Heart left ventricle (tissue), 16 donors: ENCODE data around the gene MRRF. TPM values are rescaled to one million over a fixed set of nuclear protein-coding genes. Genes with fewer than 3 reads are reported as not detected.

Source experiments
- ATAC-seq, 4 donors: fragments of 200-7000 bp; cut with Tn5 transposase; one replicate each; pipeline ENCODE4 v1.9.1; 2020 to 2022; ENCODE audit warnings: moderate library complexity in 4 of 4, mild to moderate bottlenecking in 3 of 4, moderate number of reproducible peaks in 1 of 4
- DNase-seq, 5 donors: peaks; one replicate each; pipeline ENCODE4 v3.0.0-alpha.2; 2020
- H3K27ac ChIP-seq, 12 donors: fragments of 200-600 bp; sonication (generic) in 4 of 12; one replicate each; pipeline versions ENCODE4 v1.5.0 to v1.8.0; 2016 to 2022; ENCODE audit warnings: mild to moderate bottlenecking in 2 of 12
- H3K27me3 ChIP-seq, 9 donors: fragments of 200-600 bp; sonication (generic) in 2 of 9; one replicate each; pipeline versions ENCODE4 v1.5.1 to v1.8.0; 2016 to 2022; ENCODE audit warnings: mild to moderate bottlenecking in 3 of 9
- H3K36me3 ChIP-seq, 9 donors: fragments of 200-600 bp; sonication (generic) in 2 of 9; one replicate each; pipeline versions ENCODE4 v1.5.0 to v1.8.0; 2018 to 2022; ENCODE audit warnings: mild to moderate bottlenecking in 2 of 9
- H3K4me1 ChIP-seq, 12 donors: fragments of 200-600 bp; sonication (generic) in 4 of 12; one replicate each; pipeline versions ENCODE4 v1.5.0 to v1.8.0; 2016 to 2022; ENCODE audit warnings: mild to moderate bottlenecking in 3 of 12
- H3K4me3 ChIP-seq, 12 donors: fragments of 200-600 bp; sonication (generic) in 4 of 12; one replicate each; pipeline versions ENCODE4 v1.5.0 to v1.8.0; 2017 to 2022; ENCODE audit warnings: mild to moderate bottlenecking in 9 of 12, moderate library complexity in 4 of 12
- H3K9me3 ChIP-seq, 12 donors: fragments of 200-600 bp; sonication (generic) in 4 of 12; one replicate each; pipeline versions ENCODE4 v1.5.0 to v1.8.0; 2016 to 2022; ENCODE audit warnings: mild to moderate bottlenecking in 1 of 12
- POLR2A ChIP-seq, 2 donors: fragments of 450-650 bp; IDR thresholded peaks; one replicate each; pipeline ENCODE4 v1.6.1; 2017; ENCODE audit warnings: antibody characterized with exemption in 2 of 2, mild to moderate bottlenecking in 2 of 2, moderate library complexity in 2 of 2
- WGBS, 4 donors: extraction: QIAGEN DNeasy Blood & Tissue Kit in 2 of 4; methylation state at CpG; one replicate each; pipeline versions ENCODE4 v1.1.5 to v1.1.7; 2013 to 2018; 5-methylcytosine and 5-hydroxymethylcytosine counted together
- intact Hi-C, 10 donors: fragments of 100-400 bp; cut with DNase I; formaldehyde crosslinking; loops; one replicate each; pipeline versions ENCODE4 v1.11.1 to v1.14.2; 2022
- polyA plus RNA-seq, 2 donors: library from polyadenylated mRNA; stranded (reverse); fragments of 200-250 nt; gene quantifications; one replicate each; pipeline ENCODE4 v1.2.3, GENCODE V29; 2013
- total RNA-seq, 9 donors: library from RNA; depleted of rRNA in 2 of 9; stranded (reverse); fragments of >200 nt in 2 of 9; fragmentation: NEBNext Ultra II Directional in 3 of 9; extraction: Animal tissue kit (Norgen Biotek cat#: 25700) in 3 of 9; gene quantifications; one replicate each; pipeline versions ENCODE4 v1.1.0 to v1.2.4, GENCODE V29; 2016 to 2023
- TF ChIP-seq, protein P1 (sequence below), 12 donors: fragments of 200-600 bp; sonication (generic) in 4 of 12; IDR thresholded peaks; one replicate each; pipeline versions ENCODE4 v1.5.0 to v1.8.0; 2018 to 2022; ENCODE audit warnings: antibody characterized with exemption in 12 of 12, mild to moderate bottlenecking in 5 of 12
- donor health status: ischemic (EF 13 %, LVEDD 7.1; RV severe dilation, severe dysfunction).
- donor health status: healthy with polysubstance abuse.
- donor health status: DM: no; HTN: yes; CAD: no.
- donor health status: DM: no; HTN: no; CAD: no.
- donor health status: ischemic (EF 25% LVEDD 6.9; RV normal size, moderate dysfunction).
- donor health status: ischemic (EF 25% LVEDD 5.7; RV mildly dilated, moderate dysfunction).
- donor health status: healthy.
- donor health status: DM: yes; HTN: yes; CAD: no.
- donor health status: ischemic (EF 35%, LVEDD 5.7; RV mildly dilated, moderate dysfunction).
- donor health status: nonischemic (EF 11% LVEDD 7.7; RV severe dilation, severe dysfunction).
- donor health status: DM: yes; HTN: yes; CAD: no.
- donor health status: PGD.
- donor health status: ischemic (EF 29% LVEDD 5.4; RV normal size, mild dysfunction).
- donor health status: nonischemic (EF 23%, LVEDD 6.1; RV moderate dilation, normal function).

The MRRF gene
- total and polyA plus RNA-seq, 11 donors: 27.0 to 48.1 (median 36.0) TPM

DNA sequence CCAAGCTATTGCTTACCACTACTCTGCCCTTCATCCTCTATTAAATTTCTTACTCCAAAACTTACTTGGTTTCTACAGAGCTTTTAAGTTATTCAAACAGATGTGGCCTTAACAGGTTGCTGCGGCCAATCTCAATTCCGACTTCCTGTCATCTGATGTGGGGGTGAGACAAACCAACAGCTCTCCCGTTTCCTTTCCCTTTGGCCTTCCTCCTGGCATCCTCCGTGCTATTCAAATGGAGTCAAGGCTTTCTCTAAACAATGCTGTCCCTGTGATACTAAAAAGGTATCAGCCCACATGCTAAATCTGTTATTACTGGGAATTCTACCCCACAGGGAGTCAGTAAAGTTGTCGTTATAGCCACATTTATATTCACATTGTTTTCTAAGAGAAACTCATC, 11.9 kb upstream of the MRRF start:
- TF ChIP-seq POLR2A (IDR thresholded peaks at IDR 0.05): no peak
- TF ChIP-seq, protein P1, sequence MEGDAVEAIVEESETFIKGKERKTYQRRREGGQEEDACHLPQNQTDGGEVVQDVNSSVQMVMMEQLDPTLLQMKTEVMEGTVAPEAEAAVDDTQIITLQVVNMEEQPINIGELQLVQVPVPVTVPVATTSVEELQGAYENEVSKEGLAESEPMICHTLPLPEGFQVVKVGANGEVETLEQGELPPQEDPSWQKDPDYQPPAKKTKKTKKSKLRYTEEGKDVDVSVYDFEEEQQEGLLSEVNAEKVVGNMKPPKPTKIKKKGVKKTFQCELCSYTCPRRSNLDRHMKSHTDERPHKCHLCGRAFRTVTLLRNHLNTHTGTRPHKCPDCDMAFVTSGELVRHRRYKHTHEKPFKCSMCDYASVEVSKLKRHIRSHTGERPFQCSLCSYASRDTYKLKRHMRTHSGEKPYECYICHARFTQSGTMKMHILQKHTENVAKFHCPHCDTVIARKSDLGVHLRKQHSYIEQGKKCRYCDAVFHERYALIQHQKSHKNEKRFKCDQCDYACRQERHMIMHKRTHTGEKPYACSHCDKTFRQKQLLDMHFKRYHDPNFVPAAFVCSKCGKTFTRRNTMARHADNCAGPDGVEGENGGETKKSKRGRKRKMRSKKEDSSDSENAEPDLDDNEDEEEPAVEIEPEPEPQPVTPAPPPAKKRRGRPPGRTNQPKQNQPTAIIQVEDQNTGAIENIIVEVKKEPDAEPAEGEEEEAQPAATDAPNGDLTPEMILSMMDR (IDR thresholded peaks at IDR 0.05): no peak
- H3K4me1 ChIP-seq: peaks cover 0 to 38% (median 18%) of the 10 kb centered on the region in 12 donors
- 42 to 55% (median 46%) methylated on average over 5 of the region's 5 CpGs for WGBS, 4 donors
- peak overlapping the region in 11 of 12 donors; percentile 18 to 78 (median 53) for H3K27ac ChIP-seq
- peak in 3 of 4 donors; percentile 56 to 93 (median 60) for ATAC-seq
- intact Hi-C loops: loop anchor here in 4 of 10 donors (5.0 to 10.0 kb wide), 4 partner anchors 95 to 125 kb away; partner anchors contain the start of genes MORN5 (in 1 of the 4) and NDUFA8 (in 1 of the 4)
- no peaks in the 10 kb centered on the region for H3K27me3 ChIP-seq
- H3K4me3 ChIP-seq: no peak overlapping the region
- no peaks in the 10 kb centered on the region for H3K9me3 ChIP-seq
- peak in 4 of 5 donors; percentile 34 to 64 (median 48) for DNase-seq
- H3K36me3 ChIP-seq: peaks cover 0 to 90% (median 76%) of the 10 kb centered on the region in 9 donors

DNA sequence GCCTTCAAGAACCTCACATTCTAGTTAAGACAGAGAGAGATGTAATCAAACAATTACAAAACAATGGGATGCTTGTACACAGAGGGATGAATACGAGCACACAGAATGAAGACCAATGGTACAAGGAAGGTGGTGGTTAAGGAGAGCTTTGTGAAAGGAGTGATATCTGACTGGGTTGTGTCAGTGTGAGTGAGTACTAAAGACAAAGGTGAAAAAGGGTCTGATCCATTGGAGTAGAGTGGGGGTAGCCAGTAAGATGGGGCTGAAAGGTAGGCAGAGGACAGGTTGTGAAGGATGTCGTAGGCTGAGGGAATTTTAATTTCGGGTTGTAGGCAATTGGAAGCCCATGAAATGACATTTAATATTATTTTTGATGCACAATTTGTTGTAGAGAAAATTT, 9.9 kb upstream of the MRRF start:
- Histone ChIP-seq H3K27ac (peak overlapping the region in 3 of 12 donors; percentile 50 to 78 (median 67)), H3K36me3 (peaks cover 0 to 91% (median 76%) of the 10 kb centered on the region in 9 donors), H3K4me3 (no peak overlapping the region), H3K9me3 (no peaks in the 10 kb centered on the region), H3K4me1 (peaks cover 0 to 38% (median 10%) of the 10 kb centered on the region in 12 donors), H3K27me3 (no peaks in the 10 kb centered on the region)
- no peak for TF ChIP-seq POLR2A (IDR thresholded peaks at IDR 0.05)
- TF ChIP-seq, protein P1 (IDR thresholded peaks at IDR 0.05): no peak
- no peak for ATAC-seq
- intact Hi-C loops: loop anchor here in 4 of 10 donors (5.0 to 10.0 kb wide), 4 partner anchors 97 to 127 kb away; partner anchors contain the start of genes MORN5 (in 1 of the 4) and NDUFA8 (in 1 of the 4)
- no peak for DNase-seq
- WGBS, 4 donors: 84 to 88% (median 88%) methylated on average over 3 of the region's 3 CpGs

DNA sequence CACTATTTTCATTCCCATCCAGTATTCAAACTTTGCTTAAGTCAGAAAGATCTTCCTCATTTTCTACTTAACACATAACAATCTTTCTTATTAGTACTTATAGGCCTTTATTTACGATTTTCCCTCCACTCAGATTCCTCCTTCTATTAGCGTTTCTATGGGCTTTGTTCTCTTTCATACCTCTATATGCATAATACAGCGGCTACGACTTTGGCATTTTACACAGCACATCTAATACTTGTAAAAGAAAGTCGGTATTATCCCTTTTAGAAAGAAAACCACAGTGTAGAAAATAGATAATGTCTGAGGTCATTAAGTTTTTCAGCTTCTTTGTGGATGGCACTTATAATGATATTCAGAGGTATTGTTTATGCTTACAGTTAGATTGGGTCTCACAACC, 8.5 kb upstream of the MRRF start:
- Histone ChIP-seq H3K36me3 (peaks cover 0 to 91% (median 76%) of the 10 kb centered on the region in 9 donors), H3K4me1 (peaks cover 0 to 44% (median 17%) of the 10 kb centered on the region in 12 donors), H3K4me3 (no peak overlapping the region), H3K27ac (no peak overlapping the region), H3K27me3 (no peaks in the 10 kb centered on the region), H3K9me3 (no peaks in the 10 kb centered on the region)
- no peak for TF ChIP-seq POLR2A (IDR thresholded peaks at IDR 0.05)
- TF ChIP-seq, protein P1 (IDR thresholded peaks at IDR 0.05): no peak
- ATAC-seq: no peak
- 91 to 94% (median 93%) methylated on average over 5 of the region's 5 CpGs for WGBS, 4 donors
- DNase-seq: no peak
- intact Hi-C loops: loop anchor here in 2 of 10 donors (10.0 kb wide), 2 partner anchors 111 to 121 kb away; no protein-coding TSS in a partner anchor

DNA sequence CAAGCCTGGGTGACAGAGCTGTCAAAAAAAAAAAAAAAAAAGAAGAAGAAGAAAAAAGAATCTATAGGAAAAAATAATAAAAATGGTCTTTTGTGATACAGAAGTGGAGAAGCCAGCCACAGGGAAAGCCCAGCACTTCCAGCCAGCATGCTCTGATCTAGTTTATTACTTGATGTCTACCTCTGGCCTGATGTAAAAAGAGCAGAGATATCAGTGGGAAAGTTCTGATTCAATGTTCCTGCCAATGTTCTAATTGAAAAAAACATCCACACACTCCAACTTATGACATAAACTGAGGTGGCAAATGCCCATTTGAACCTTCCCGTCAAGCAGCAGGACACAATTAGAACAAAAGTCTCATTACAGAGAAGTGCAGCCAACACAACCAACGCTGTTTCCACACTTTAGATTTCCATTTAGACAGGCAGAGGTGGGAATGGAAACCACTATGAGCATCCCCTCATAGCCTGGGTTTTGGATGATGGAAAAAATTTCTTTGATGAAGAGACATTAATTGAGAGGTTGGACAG, 5.7 kb upstream of the MRRF start:
- ATAC-seq (peak in 2 of 4 donors; percentile 64 to 80), DNase-seq (no peak)
- H3K27me3 ChIP-seq: no peaks in the 10 kb centered on the region
- TF ChIP-seq POLR2A (IDR thresholded peaks at IDR 0.05): no peak
- TF ChIP-seq, protein P1 (IDR thresholded peaks at IDR 0.05): no peak
- H3K36me3 ChIP-seq: peaks cover 0 to 72% (median 60%) of the 10 kb centered on the region in 9 donors
- WGBS, 4 donors: 43 to 60% (median 57%) methylated on average over 2 of the region's 2 CpGs
- peak overlapping the region in 2 of 12 donors; percentile 5 to 70 for H3K27ac ChIP-seq
- no peak overlapping the region for H3K4me3 ChIP-seq
- intact Hi-C loops: loop anchor here in 2 of 10 donors (10.0 kb wide), 2 partner anchors 114 to 124 kb away; no protein-coding TSS in a partner anchor
- peaks cover 12 to 51% (median 30%) of the 10 kb centered on the region in 12 donors for H3K4me1 ChIP-seq
- no peaks in the 10 kb centered on the region for H3K9me3 ChIP-seq
